Measurements from ENCODE around the gene WSB1.

GRCh38 chr17:27246537-27246936 is 47.4 kb upstream of the WSB1 start:
- TF ChIP-seq CTCF (IDR thresholded peaks at IDR 0.05) (no peak), POLR2A (IDR thresholded peaks at IDR 0.05) (no peak), EP300 (IDR thresholded peaks at IDR 0.05) (no peak), POLR2AphosphoS5 (IDR thresholded peaks at IDR 0.05) (no peak)

Measured in gastroesophageal sphincter (tissue), 3 donors.